Nucleus accumbens (tissue), 56 donors: Measurements from ENCODE around the gene LIPN.
A peak's percentile ranks its signal among the peaks of the same experiment; 100 is the strongest.

Source experiments
- DNase-seq, 56 donors: peaks; one replicate each; lab custom pipeline; 2025; lab: John Stamatoyannopoulos, UW

The LIPN gene, protein sequence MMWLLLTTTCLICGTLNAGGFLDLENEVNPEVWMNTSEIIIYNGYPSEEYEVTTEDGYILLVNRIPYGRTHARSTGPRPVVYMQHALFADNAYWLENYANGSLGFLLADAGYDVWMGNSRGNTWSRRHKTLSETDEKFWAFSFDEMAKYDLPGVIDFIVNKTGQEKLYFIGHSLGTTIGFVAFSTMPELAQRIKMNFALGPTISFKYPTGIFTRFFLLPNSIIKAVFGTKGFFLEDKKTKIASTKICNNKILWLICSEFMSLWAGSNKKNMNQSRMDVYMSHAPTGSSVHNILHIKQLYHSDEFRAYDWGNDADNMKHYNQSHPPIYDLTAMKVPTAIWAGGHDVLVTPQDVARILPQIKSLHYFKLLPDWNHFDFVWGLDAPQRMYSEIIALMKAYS

DNA sequence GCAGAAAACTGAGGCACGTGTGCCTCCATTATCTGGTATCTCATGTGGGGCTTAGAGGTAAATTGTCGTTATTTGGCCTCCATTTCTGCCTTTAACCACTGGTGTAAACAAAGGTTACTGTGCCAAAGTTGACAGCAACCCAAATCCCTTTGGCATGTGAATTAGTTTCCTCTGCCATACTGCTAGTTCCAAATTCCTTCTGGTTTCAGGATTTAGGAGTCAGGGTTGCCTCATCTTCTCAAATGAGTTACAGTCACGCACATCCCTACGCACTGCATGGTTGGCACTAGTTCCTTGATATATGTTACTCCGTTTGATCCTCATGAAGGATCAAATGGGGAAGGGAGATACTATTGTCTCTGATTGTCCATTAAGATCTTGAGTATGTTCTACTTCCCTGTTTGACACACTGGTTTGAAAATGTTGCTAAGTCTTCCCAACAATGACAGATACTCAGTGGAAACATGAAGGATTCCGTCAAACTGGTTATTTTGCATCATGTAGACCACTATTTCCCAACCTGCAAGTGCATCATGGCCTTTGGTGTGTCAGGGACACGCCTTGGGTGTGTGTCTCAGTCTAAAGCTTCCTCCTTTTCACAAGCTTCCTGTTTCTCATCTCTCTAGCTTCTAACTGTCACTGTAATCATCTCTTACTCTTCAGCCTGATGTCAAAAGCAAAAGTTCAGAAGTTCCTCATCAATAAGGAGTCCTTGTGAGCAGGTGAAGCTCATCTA, at the start of gene LIPN:
LIPN (plus strand) TSS at position 655 of the 736 bp plus-strand sequence. CDS start 1,386 bp downstream, outside the sequence.
- peak in 1 of 56 donors; percentile 4 for DNase-seq

- DNase-seq, result no peak
Measured at GRCh38 chr10:88715517-88715916, 44.3 kb upstream of the LIPN start.

- DNase-seq, result no peak
Measured at GRCh38 chr10:88721392-88721791, 38.4 kb upstream of the LIPN start.

- DNase-seq, result no peak
Measured at GRCh38 chr10:88725798-88726197, 34.0 kb upstream of the LIPN start.

DNA sequence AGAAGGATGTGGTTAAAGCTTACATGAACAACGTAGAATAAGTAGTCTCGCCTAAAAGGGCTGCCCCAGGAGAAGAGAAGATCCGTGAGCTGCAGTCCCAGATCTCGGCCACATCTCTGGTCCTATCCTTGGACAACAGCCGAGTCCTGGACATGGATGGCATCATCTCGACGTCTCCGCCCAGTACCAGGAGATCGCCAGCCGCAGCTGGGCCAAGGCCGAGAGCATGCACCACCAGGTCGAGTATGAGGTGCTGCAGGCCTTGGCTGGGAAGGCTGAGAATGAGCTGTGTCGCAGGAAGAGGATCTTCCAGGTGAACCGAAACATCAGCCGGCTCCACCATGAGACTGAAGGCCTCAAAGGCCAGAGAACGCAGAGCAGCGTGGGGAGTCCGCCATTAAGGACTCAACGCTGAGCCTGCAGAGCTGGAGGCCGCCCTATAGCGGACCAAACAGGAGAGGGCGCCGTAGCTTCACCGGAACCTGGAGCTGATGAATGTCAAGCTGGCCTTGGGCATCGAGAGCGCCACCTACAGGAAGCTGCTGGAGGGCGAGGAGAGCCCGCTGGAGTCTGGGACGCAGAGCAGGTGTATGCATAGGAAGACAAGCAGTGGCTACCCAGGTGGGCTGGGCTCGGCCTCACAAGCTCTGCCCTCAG, 31.6 kb upstream of the LIPN start:
- DNase-seq, result no peak

GRCh38 chr10:88730864-88731263, 29.0 kb upstream of the LIPN start:
- no peak for DNase-seq

GRCh38 chr10:88731296-88731695, 28.5 kb upstream of the LIPN start:
- DNase-seq, result no peak

GRCh38 chr10:88733215-88733614, 26.6 kb upstream of the LIPN start:
- DNase-seq, result no peak

DNA sequence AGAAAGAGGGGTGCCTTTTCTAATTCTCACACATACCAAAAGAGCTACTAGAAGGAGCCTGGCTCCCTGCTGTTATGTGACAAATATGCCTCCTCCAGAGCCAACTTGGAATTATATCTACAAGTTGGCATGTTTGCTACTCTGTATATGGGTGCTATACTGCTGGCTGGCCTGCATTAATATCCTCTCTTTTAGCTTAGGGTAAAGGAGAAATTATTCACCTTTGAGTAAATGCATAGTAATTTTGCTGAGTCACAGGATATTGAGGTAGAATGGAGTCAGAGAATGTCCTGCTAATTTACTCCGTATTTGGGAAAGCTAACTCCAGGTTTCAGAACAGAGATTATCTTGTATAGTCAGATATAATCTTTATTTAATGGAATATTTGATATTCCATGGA, 24.2 kb upstream of the LIPN start:
- no peak for DNase-seq

GRCh38 chr10:88741921-88742320, 17.9 kb upstream of the LIPN start:
- DNase-seq, result peak in 3 of 56 donors; percentile 2 to 19 (median 5)

DNA sequence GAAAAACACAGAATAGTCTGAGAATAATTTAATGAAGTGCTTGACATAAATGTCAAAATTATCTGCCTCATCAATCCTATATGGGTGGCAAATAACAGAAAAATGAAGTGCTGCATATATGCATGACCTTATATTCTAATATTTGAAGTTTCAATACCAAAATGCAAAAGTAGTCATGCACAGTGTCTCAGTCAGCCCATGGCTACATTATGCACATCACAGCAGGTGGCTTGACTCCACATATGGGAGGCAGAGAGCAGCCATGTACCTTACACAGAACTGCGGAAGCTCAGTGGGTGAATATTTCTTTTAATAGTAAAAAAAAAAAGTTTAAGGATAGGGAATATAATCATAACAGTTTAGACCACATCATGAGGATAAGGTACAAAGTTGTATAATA, 17.4 kb upstream of the LIPN start:
- no peak for DNase-seq

- no peak for DNase-seq
Measured at GRCh38 chr10:88744002-88744401, 15.8 kb upstream of the LIPN start.

DNA sequence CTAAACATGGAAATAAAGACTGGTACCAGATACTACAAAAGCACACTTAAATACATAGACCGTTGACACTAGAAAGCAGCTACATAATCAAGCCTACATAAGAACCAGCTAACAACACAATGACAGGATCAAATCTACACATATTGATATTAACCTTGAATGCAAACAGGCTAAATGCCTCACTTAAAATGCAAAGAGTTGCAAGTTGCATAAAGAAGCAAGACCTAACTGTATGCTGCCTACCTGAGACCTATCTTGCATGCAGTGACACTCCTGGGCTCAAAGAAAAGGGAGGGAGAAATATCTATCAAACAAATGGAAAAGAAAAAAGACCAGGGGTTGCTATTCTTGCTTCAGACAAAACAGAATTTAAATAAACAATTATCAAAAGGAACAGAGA, 14.2 kb upstream of the LIPN start:
- no peak for DNase-seq

DNA sequence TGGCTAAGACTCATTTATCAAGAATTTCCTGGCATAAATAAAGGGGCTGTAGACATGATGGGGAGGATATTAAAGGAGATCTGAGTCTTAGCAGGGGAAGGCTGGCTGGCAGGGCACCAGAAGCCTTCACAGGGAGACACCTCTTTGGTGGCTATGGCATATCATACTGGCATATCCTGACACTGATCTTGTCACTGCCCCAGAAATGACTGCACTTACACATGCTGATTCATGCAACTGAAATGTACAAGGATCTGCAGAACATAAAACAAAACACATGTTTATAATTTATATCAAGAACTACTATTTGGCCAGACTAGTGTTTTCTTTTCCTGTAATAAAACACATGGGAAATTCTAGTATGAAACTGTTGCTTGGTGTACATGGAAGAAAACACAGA, 5.5 kb upstream of the LIPN start:
- DNase-seq, result no peak

DNA sequence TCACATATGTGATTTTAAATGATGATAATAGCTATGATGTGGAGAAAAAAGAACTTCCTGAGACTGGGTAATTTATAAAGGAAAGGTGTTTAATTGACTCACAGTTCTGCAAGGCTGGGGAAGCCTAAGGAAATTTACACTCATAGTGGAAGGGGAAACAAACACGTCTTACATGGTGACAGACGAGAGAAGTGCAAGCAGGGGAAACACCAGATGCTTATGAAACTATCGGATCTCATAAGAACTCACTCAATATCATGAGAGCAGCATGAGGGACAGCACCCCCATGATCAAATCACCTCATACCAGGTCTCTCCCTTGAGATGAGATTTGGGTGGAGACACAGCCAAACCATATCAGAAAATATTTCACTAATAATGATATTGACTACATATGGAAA, 4.1 kb upstream of the LIPN start:
- no peak for DNase-seq

GRCh38 chr10:88756660-88757059, 3.2 kb upstream of the LIPN start:
- no peak for DNase-seq

DNA sequence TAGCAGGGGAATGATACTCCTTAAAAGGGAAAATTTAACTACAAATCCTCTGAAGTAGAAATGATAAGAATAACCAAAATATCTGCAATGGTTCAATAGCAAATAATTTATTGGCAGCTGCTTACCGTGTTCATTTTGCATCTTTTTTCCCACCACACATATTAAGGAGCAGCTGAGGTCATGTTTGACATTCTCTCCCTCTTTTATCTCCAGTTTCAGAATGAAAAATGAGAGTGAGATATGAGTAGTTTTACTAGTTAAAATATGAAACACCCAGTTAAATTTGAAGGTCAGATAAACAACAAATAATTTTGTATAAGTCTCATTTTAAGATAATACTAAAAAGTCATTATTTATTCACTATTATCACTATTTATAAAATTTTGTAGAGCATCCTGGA, 3.1 kb downstream of the LIPN start:
- DNase-seq, result no peak

- DNase-seq, result no peak
Measured at GRCh38 chr10:88763441-88763840, 3.6 kb downstream of the LIPN start.

GRCh38 chr10:88764110-88764509, 4.3 kb downstream of the LIPN start:
- DNase-seq, result no peak

GRCh38 chr10:88765816-88766215, 6.0 kb downstream of the LIPN start:
- DNase-seq, result no peak

- DNase-seq, result no peak
Measured at GRCh38 chr10:88769384-88769783, 9.6 kb downstream of the LIPN start.
